NCI-H1092 (cell line): ENCODE results near the gene ITGA11.

Experiments used
- DNase-seq: peaks from one replicate; lab custom pipeline; 2025; lab: John Stamatoyannopoulos, UW

The ITGA11 gene

DNA sequence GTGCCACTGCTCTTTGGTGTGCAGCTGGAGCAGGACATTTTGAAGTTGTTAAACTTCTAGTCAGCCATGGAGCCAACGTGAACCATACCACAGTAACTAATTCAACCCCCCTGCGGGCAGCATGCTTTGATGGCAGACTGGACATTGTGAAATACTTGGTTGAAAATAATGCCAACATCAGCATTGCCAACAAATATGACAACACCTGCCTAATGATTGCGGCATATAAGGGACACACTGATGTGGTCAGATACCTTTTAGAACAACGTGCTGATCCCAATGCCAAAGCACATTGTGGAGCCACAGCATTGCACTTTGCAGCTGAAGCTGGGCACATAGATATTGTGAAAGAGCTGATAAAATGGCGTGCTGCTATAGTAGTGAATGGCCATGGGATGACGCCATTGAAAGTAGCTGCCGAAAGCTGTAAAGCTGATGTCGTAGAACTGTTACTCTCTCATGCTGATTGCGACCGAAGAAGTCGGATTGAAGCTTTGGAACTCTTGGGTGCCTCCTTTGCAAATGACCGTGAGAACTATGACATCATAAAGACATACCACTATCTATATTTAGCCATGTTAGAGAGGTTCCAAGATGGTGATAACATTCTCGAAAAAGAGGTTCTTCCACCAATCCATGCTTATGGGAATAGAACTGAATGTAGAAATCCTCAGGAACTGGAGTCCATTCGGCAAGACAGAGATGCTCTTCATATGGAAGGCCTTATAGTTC is 142.2 kb downstream of the ITGA11 start:
- DNase-seq = no peak

DNA sequence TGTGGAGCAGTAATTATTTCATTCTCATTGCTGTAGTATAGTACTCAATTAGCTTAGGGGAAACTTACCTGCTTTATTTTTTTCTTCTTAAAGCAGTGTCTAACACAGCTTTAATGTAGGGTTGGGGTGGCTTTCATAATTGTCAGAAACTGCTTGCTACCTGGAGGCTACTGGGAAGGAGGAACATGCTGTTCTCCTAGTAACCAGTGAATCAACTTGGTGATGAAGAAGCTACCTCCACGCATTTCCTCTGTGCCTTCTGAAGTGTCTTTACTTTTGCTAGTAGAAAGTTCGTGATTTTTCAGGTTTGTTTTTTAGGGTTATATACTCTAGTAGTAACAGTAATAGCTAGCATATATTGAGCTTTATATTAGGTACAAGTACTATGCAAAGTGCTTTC is 142.9 kb downstream of the ITGA11 start:
- DNase-seq = no peak

DNA sequence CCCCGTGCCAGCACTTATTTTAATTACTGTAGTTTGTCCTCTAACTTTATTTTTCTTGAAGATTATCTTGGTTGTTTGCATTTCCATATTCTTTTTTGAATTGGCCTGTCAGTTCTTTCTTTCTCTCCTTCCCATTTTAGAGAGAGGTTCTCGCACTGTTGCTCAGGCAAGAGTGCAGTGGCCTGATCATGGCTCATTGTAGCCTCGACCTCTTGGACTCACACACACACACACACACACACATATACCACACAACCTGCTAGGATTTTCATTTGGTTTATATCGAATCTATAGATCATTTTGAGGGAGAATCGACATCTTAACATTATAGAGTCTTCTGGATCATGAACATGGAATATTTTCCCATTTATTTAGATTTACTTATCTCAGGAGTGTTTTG is 145.7 kb downstream of the ITGA11 start:
- DNase-seq = no peak

GRCh38 chr15:68285259-68285980 is 146.5 kb downstream of the ITGA11 start:
- DNase-seq = no peak

- DNase-seq = no peak
Observed at GRCh38 chr15:68284616-68285258, 147.2 kb downstream of the ITGA11 start.

DNA sequence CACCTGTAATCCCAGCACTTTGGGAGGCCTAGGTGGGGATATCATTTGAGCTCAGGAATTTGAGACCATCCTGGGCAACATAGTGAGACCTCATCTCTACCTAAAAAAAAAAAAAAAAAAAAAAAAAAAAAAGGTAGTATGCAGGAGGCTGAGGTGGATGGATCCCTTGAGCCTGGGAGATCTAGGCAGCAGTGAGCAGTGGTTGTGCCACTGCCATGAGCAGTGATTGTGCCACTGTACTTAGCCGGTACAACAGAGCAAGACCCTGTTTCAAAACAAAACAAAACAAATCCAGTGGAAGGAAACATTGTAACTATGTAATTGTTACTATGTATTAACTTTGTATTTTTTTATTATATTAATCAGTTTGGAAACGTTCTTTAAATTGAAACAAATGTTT is 148.6 kb downstream of the ITGA11 start:
- no peak for DNase-seq

- no peak for DNase-seq
Observed at GRCh38 chr15:68281008-68281407, 151.0 kb downstream of the ITGA11 start.

DNA sequence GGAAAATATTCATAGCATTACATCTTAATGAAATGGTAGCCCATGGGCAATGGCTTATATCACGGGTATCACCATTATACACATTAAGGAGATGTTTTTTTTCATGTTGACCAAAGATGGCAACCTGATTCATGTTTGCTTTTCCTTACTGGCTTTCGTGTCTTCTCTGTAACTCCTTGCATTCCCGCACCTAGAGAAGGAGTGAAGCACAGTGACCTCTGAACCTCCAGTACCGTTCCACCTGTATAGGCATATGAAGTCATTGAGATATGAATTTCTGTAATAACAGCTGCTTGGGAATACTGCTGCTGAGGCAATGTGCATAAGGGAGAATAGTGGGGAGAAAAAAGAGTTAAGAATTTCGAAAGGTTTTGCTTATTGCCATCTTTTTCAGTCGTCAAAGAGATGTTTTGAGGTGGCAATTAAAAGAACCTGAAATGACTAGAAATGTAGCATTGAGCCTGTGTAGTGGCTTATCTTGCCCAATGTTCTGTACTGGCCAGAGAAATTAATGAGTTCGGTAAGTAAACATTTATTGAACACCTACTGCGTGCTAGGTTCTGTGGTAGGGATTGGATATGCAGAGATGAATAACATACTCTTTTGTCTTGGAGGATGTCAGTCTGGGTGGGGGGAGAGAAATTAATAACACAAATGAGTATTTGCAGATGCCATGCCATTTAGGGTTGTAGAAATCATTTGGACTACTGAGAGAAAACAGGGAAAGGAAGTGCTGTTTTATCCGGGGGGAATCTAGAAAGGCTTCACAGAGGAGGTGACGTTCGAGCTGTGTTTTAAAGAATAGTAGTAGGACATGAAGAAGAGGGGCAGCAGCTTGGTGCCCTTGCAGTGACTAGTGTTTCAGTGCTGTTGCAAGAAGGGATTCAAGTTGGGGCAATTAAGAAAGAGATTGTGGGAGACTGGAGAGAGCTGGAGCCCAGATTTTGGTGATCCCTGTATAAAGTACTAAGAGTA is 151.9 kb downstream of the ITGA11 start:
- DNase-seq = no peak

DNA sequence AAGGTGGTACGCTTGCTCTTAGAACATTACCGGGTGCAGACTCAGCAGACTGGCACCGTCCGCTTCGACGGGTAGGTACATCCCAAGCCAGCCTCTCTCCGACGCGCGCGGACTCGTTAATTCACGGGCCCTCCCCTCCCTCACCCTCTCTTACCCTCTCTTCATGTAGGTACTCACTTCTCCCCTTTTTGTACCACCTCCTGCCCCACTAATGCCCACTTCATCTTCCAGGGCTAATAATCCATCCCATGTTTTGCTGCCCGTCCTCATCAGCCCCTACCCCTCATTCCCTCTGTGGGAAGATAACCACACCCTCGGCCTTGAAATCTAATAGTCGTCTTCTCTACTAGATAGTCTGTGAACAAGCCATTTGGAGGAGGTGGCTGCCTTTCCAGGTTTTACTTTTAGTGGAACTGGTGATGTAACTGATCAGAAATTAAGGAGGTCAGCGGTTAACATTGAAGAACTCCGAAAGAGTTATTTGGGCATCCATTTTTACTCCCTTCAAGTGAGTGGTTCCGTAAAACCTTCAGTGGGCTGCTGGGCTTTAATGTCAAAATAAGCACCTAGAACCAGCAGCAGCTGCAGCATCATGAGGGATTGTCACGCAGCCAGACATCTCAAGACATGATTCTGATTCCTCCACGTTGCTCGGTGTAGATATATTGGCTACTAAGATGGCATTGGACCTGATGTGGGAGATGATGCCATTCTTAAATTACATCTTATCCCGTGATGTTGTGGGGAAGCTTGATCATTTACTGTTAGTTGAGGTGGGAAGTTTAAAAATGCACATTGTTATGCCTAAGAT is 153.2 kb downstream of the ITGA11 start:
- no peak for DNase-seq

DNA sequence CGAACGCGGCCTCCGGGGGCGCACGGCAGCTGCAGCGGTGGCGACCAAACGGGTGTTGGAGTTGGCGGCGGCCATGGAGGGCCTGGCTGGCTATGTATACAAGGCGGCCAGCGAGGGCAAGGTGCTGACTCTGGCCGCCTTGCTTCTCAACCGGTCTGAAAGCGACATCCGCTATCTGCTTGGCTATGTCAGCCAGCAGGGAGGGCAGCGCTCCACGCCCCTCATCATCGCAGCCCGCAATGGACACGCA is 153.7 kb downstream of the ITGA11 start:
- DNase-seq = peak; percentile 40

DNA sequence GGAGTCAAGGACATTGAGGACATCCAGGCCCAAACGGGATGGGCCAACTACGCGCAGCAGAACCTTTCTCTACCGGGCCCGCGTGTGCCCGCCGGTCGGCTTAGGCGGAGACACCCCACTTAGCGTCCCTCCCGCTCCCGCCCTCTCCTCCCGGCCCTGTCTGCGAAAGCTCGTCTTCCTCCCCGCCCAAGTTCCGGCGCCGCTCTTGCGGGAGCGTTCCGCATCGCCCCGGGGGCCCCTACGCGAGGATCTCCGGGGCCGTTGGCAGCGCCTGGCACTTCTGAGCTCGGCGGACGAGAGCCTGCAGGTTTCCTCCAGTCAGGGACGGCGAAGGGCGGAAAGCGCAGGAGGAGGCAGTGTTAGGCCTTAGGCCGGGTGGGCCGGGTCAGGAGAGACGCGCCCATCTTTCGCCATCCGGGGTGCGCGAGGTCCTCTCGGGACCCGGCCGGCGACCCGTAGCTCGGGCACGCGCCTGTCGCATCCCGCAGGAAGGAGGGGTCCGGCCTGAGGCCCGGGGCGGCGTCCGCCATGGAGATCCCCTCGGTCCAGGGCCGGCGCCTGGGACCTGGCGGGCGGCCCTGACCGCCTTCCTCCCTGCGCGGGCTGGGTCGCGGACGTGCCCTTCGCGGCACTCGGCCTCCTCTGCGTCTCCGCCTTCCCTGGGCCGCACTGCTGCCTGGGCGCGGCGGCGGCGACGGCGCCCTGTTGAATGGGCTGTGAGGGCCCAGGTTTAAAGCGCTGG is 154.2 kb downstream of the ITGA11 start, which contains the start of gene FEM1B:
TSS of gene FEM1B (plus strand) at position 143 of the 742 bp plus-strand sequence. CDS start 673 bp downstream, outside the sequence.
- peak; percentile 72 for DNase-seq

- peak; percentile 26 for DNase-seq
Observed at GRCh38 chr15:68277131-68277602, 154.8 kb downstream of the ITGA11 start.

GRCh38 chr15:68276668-68277067 is 155.3 kb downstream of the ITGA11 start:
- DNase-seq = no peak

GRCh38 chr15:68275165-68275746 is 156.7 kb downstream of the ITGA11 start:
- DNase-seq = no peak

GRCh38 chr15:68274201-68274848 is 157.6 kb downstream of the ITGA11 start:
- DNase-seq = no peak

- DNase-seq = no peak
Observed at GRCh38 chr15:68272721-68273271, 159.2 kb downstream of the ITGA11 start.

DNA sequence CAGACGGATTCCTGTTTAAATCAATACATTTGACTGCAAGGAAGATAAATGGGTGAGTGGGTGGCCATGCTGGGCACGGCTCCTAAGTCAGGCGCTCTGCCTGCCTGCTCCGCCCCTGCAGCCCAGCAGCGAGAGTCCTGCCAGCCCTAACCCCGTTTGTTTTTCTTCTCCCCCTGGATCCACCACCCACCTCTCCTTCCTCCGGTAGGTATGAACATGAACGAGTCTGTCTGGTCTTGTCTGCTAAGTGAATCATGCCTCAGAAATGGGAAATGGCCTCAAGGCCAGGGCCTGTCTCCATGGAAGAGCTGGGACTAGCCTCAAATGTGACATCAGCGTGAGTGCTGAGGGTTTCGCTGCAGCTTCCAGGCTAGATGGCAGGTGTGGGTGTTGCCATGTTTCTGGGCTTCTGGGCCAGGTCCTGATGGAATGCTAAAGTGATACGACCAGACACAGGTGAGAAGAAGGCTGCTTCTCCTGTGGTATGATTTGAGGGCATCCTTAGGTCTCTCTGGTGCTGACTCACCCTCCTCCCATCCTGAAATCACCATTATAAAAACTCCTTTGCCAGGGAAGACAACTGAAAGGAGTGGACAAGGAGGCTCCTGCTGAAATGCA is 160.0 kb downstream of the ITGA11 start:
- DNase-seq = no peak

- DNase-seq = no peak
Observed at GRCh38 chr15:68268405-68268804, 163.6 kb downstream of the ITGA11 start.

GRCh38 chr15:68265674-68266073 is 166.3 kb downstream of the ITGA11 start:
- no peak for DNase-seq
